Hepatocyte (in vitro differentiated cells): ENCODE measurements around the gene KCNN3. TPM values are rescaled to one million over a fixed set of nuclear protein-coding genes. Genes with fewer than 3 reads are reported as not detected.

Experiments
- DNase-seq: peaks from one replicate; pipeline ENCODE4 v3.0.0-alpha.2; 2016; ENCODE audit warnings: low spot score
- H2AFZ ChIP-seq: fragments of 200-600 bp; sonication (generic); 2 replicates; pipeline ENCODE4 v1.6.0; 2016; ENCODE audit warnings: antibody characterized with exemption, mild to moderate bottlenecking
- H3K27ac ChIP-seq: fragments of 200-600 bp; sonication (generic); 2 replicates; pipeline ENCODE4 v1.5.1; 2016; ENCODE audit warnings: mild to moderate bottlenecking
- H3K27me3 ChIP-seq: fragments of 200-600 bp; sonication (generic); 2 replicates; pipeline ENCODE4 v1.6.1; 2016
- H3K36me3 ChIP-seq: fragments of 200-600 bp; sonication (generic); replicated peaks from 2 replicates; pipeline ENCODE4 v1.5.1; 2016; ENCODE audit warnings: low read depth; ENCODE audit not compliant: insufficient read depth
- H3K4me1 ChIP-seq: fragments of 200-600 bp; sonication (generic); 2 replicates; pipeline ENCODE4 v1.5.1; 2016; ENCODE audit warnings: mild to moderate bottlenecking, moderate library complexity; ENCODE audit not compliant: insufficient read depth
- H3K4me2 ChIP-seq: fragments of 200-600 bp; sonication (generic); 2 replicates; pipeline ENCODE4 v1.6.0; 2016
- H3K4me3 ChIP-seq: fragments of 200-600 bp; sonication (generic); 2 replicates; pipeline ENCODE4 v1.5.1; 2016; ENCODE audit warnings: mild to moderate bottlenecking
- H3K79me2 ChIP-seq: fragments of 200-600 bp; sonication (generic); 2 replicates; pipeline ENCODE4 v1.6.0; 2017; ENCODE audit warnings: mild to moderate bottlenecking
- H3K9me2 ChIP-seq: fragments of 200-600 bp; sonication (generic); replicated peaks from 2 replicates; pipeline ENCODE4 v1.6.0; 2017; ENCODE audit warnings: mild to moderate bottlenecking; ENCODE audit not compliant: insufficient read depth
- H3K9me3 ChIP-seq: fragments of 200-600 bp; sonication (generic); 2 replicates; pipeline ENCODE4 v1.5.1; 2016; ENCODE audit warnings: low read depth, mild to moderate bottlenecking
- H4K20me1 ChIP-seq: fragments of 200-600 bp; sonication (generic); 2 replicates; pipeline ENCODE4 v1.6.0; 2016; ENCODE audit warnings: mild to moderate bottlenecking; ENCODE audit not compliant: insufficient read depth, poor library complexity, severe bottlenecking
- CTCF ChIP-seq: fragments of 200-600 bp; sonication (generic); IDR thresholded peaks from 2 replicates; pipeline ENCODE4 v1.5.1; 2016; ENCODE audit warnings: antibody characterized with exemption, mild to moderate bottlenecking; ENCODE audit not compliant: poor library complexity
- EZH2 ChIP-seq: fragments of 200-600 bp; sonication (generic); IDR thresholded peaks from 2 replicates; pipeline ENCODE4 v1.6.1; 2016; ENCODE audit warnings: antibody characterized with exemption, mild to moderate bottlenecking, borderline replicate concordance
- EZH2phosphoT487 ChIP-seq: fragments of 200-600 bp; sonication (generic); IDR thresholded peaks from one replicate; pipeline ENCODE4 v1.6.1; 2018; ENCODE audit warnings: antibody characterized with exemption, mild to moderate bottlenecking, low read depth, moderate library complexity; ENCODE audit not compliant: unreplicated experiment, severe bottlenecking
- WGBS: methylation state at CpG from one replicate; pipeline ENCODE4 v1.1.6; 2016; ENCODE audit warnings: low lambda C conversion rate; ENCODE audit errors: missing lambda C conversion rate; 5-methylcytosine and 5-hydroxymethylcytosine counted together
- polyA plus RNA-seq: library from polyadenylated mRNA; unstranded; fragments of >200 nt; fragmentation: Nextera tagmentation; extraction: Ambion mirVana; gene quantifications from 2 replicates; pipeline ENCODE4 v1.2.1, GENCODE V29; 2016
- total RNA-seq: library from RNA; depleted of rRNA; stranded (reverse); fragments of >200 nt; gene quantifications from 2 replicates; pipeline ENCODE4 v1.2.3, GENCODE V29; 2014

KCNN3 gene
- total and polyA plus RNA-seq, 2 experiments from 2014 or later = 0.56 to 0.67 TPM

- Histone ChIP-seq H3K4me3 (no peak overlapping the region), H3K4me2 (no peak overlapping the region), H2AFZ (no peak overlapping the region), H3K79me2 (no peaks in the 10 kb centered on the region), H3K36me3 (no peaks in the 10 kb centered on the region), H3K9me2 (no peaks in the 10 kb centered on the region), H3K27me3 (no peaks in the 10 kb centered on the region), H3K9me3 (no peaks in the 10 kb centered on the region), H3K4me1 (no peaks in the 10 kb centered on the region), H4K20me1 (no peaks in the 10 kb centered on the region), H3K27ac (no peak overlapping the region)
- TF ChIP-seq CTCF (no peak), EZH2phosphoT487 (no peak), EZH2 (no peak)
- WGBS = 93% methylated on average over 3 of the region's 3 CpGs
- no peak for DNase-seq
Observed at GRCh38 chr1:154778944-154779343, 91.1 kb downstream of the KCNN3 start.

- Histone ChIP-seq H3K36me3 (no peaks in the 10 kb centered on the region), H3K4me1 (no peaks in the 10 kb centered on the region), H3K4me3 (no peak overlapping the region), H3K79me2 (no peaks in the 10 kb centered on the region), H3K27ac (no peak overlapping the region), H3K9me3 (no peaks in the 10 kb centered on the region), H3K4me2 (no peak overlapping the region), H3K9me2 (no peaks in the 10 kb centered on the region), H3K27me3 (no peaks in the 10 kb centered on the region), H4K20me1 (no peaks in the 10 kb centered on the region), H2AFZ (no peak overlapping the region)
- WGBS = 100% methylated on average over 2 of the region's 2 CpGs
- TF ChIP-seq EZH2 = no peak
- no peak for TF ChIP-seq EZH2phosphoT487
- TF ChIP-seq CTCF = no peak
- DNase-seq = no peak
Observed at GRCh38 chr1:154778275-154778674, 91.8 kb downstream of the KCNN3 start.

- WGBS = 92% methylated on average over 5 of the region's 5 CpGs
- no peaks in the 10 kb centered on the region for H3K27me3 ChIP-seq
- no peak overlapping the region for H3K4me2 ChIP-seq
- H3K9me3 ChIP-seq = no peaks in the 10 kb centered on the region
- no peak overlapping the region for H2AFZ ChIP-seq
- no peaks in the 10 kb centered on the region for H3K79me2 ChIP-seq
- no peaks in the 10 kb centered on the region for H3K4me1 ChIP-seq
- no peak overlapping the region for H3K4me3 ChIP-seq
- no peaks in the 10 kb centered on the region for H3K36me3 ChIP-seq
- DNase-seq = no peak
- H3K27ac ChIP-seq = no peak overlapping the region
- H4K20me1 ChIP-seq = no peaks in the 10 kb centered on the region
- no peaks in the 10 kb centered on the region for H3K9me2 ChIP-seq
- TF ChIP-seq EZH2phosphoT487 = no peak
- no peak for TF ChIP-seq CTCF
- no peak for TF ChIP-seq EZH2
Observed at GRCh38 chr1:154777781-154778180, 92.3 kb downstream of the KCNN3 start.

GRCh38 chr1:154777154-154777553 is 92.9 kb downstream of the KCNN3 start:
- no peaks in the 10 kb centered on the region for H3K9me3 ChIP-seq
- H3K27me3 ChIP-seq = no peaks in the 10 kb centered on the region
- no peaks in the 10 kb centered on the region for H4K20me1 ChIP-seq
- no peak overlapping the region for H3K4me3 ChIP-seq
- H3K36me3 ChIP-seq = no peaks in the 10 kb centered on the region
- H3K27ac ChIP-seq = no peak overlapping the region
- WGBS = 91% methylated on average over 5 of the region's 5 CpGs
- TF ChIP-seq CTCF = no peak
- TF ChIP-seq EZH2 = no peak
- no peak for TF ChIP-seq EZH2phosphoT487
- no peaks in the 10 kb centered on the region for H3K4me1 ChIP-seq
- no peak overlapping the region for H3K4me2 ChIP-seq
- DNase-seq = no peak
- no peaks in the 10 kb centered on the region for H3K9me2 ChIP-seq
- no peaks in the 10 kb centered on the region for H3K79me2 ChIP-seq
- no peak overlapping the region for H2AFZ ChIP-seq
